OCI-LY1 (cell line): Measurements from ENCODE around the gene VIT.

ENCODE experiments used
- EZH2 ChIP-seq: fragments of 200-600 bp; sonication (generic), shearing (Covaris generic); IDR thresholded peaks from 2 replicates; pipeline ENCODE4 v1.8.0; 2017; ENCODE audit warnings: borderline replicate concordance, mixed run types, mild to moderate bottlenecking, antibody characterized with exemption, low read length, moderate library complexity, mixed read lengths
- TF ChIP-seq, protein P1 (sequence below): fragments of 200-600 bp; sonication (generic), shearing (Covaris generic); IDR thresholded peaks from 2 replicates; pipeline ENCODE4 v1.5.1; 2017; ENCODE audit warnings: mild to moderate bottlenecking, antibody characterized with exemption, low read length, moderate library complexity, mixed read lengths

DNA sequence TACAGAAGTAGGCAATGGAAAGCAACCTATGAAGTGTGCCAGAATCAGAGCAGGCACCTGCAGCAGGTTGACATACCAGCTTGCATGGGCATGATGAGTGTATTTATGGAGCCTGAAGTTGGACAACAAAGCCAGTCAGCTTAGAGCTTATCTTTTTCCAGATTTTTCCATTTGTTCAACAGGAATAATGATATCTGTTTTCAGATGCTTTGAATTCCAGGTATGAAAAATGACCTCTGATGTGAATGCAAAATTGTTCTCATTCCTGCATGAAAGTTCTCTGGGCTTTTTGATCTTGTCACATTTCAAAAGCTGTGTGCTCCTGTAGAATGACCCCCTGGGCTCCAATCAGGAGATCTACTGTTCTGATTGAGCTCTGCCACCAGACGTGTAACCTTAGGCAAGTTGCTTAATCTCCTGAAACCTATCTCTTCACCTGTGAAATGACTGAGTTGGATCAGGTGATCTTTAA lies 38.2 kb upstream of the VIT start:
- TF ChIP-seq, protein P1, sequence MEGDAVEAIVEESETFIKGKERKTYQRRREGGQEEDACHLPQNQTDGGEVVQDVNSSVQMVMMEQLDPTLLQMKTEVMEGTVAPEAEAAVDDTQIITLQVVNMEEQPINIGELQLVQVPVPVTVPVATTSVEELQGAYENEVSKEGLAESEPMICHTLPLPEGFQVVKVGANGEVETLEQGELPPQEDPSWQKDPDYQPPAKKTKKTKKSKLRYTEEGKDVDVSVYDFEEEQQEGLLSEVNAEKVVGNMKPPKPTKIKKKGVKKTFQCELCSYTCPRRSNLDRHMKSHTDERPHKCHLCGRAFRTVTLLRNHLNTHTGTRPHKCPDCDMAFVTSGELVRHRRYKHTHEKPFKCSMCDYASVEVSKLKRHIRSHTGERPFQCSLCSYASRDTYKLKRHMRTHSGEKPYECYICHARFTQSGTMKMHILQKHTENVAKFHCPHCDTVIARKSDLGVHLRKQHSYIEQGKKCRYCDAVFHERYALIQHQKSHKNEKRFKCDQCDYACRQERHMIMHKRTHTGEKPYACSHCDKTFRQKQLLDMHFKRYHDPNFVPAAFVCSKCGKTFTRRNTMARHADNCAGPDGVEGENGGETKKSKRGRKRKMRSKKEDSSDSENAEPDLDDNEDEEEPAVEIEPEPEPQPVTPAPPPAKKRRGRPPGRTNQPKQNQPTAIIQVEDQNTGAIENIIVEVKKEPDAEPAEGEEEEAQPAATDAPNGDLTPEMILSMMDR: no peak
- TF ChIP-seq EZH2: no peak
